Esophagus muscularis mucosa (tissue), 4 donors: Measurements from ENCODE around the gene GPC2.
"Not testable (repeated sequence)": the region's sequence is repeated elsewhere in the genome, so short reads cannot be mapped to it uniquely, and the experiment has no call there.

Source experiments
- EP300 ChIP-seq: sonication (generic); formaldehyde crosslinking; IDR thresholded peaks from one replicate; pipeline ENCODE4 v1.6.1; 2017; ENCODE audit warnings: antibody characterized with exemption
- POLR2A ChIP-seq: fragments of 450-650 bp; IDR thresholded peaks from one replicate; pipeline ENCODE4 v1.6.1; 2017; ENCODE audit warnings: antibody characterized with exemption, moderate library complexity, mild to moderate bottlenecking, low read depth
- POLR2AphosphoS5 ChIP-seq, 2 donors: sonication (generic); formaldehyde crosslinking; IDR thresholded peaks; one replicate each; pipeline ENCODE4 v1.6.1; 2017; ENCODE audit warnings: antibody characterized with exemption in 2 of 2
- TF ChIP-seq, protein P1 (sequence below), 3 experiments: fragments of 200-600 bp in 2 of 3; fragments of 450-650 bp in 1 of 3; sonication (generic) in 2 of 3; IDR thresholded peaks; one replicate each; pipeline ENCODE4 v1.5.1; 2017 to 2019; ENCODE audit warnings: antibody characterized with exemption in 3 of 3, mild to moderate bottlenecking in 2 of 3, moderate library complexity in 1 of 3

DNA sequence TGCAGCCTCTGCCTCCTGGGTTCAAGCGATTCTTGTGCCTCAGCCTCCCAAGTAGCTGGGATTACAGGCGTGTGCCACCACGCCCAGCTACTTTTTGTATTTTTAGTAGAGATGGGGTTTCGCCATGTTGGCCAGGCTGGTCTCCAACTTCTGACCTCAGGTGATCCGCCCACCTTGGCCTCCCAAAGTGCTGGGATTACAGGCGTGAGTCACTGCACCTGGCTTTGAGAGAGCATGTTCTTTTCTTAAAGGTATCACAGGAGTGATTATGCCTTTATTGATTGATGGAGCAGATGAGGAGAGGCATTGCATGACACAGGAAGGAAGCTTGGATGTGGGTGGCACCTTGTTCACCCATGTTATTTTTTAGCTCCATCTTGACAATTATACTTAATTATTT, 5.9 kb upstream of the GPC2 start:
- TF ChIP-seq, protein P1, sequence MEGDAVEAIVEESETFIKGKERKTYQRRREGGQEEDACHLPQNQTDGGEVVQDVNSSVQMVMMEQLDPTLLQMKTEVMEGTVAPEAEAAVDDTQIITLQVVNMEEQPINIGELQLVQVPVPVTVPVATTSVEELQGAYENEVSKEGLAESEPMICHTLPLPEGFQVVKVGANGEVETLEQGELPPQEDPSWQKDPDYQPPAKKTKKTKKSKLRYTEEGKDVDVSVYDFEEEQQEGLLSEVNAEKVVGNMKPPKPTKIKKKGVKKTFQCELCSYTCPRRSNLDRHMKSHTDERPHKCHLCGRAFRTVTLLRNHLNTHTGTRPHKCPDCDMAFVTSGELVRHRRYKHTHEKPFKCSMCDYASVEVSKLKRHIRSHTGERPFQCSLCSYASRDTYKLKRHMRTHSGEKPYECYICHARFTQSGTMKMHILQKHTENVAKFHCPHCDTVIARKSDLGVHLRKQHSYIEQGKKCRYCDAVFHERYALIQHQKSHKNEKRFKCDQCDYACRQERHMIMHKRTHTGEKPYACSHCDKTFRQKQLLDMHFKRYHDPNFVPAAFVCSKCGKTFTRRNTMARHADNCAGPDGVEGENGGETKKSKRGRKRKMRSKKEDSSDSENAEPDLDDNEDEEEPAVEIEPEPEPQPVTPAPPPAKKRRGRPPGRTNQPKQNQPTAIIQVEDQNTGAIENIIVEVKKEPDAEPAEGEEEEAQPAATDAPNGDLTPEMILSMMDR (IDR thresholded peaks at IDR 0.05) = not testable (repeated sequence)
- TF ChIP-seq POLR2AphosphoS5 (IDR thresholded peaks at IDR 0.05); POLR2A; EP300: not testable (repeated sequence)
